PC-3 (cell line): ENCODE data around the gene XYLT2. TPM values are rescaled to one million over a fixed set of nuclear protein-coding genes. Genes with fewer than 3 reads are reported as not detected.

Source experiments
- ATAC-seq: fragments of 200-7000 bp; cut with Tn5 transposase; 2 replicates; pipeline ENCODE4 v1.9.1; 2020; ENCODE audit warnings: mild to moderate bottlenecking, moderate library complexity
- BruUV-seq: library from RNA; stranded (reverse); fragments of 400-500 nt; replicated peaks from 2 replicates; lab custom pipeline; 2021; lab: Mats Ljungman, UMichigan
- CTCF ChIA-PET: fragments of 300-600 bp; sonication (Branson Sonifier 250); formaldehyde crosslinking; loops from one replicate; lab custom pipeline; 2022; ENCODE audit warnings: antibody characterized with exemption; lab: Charles Lee
- POLR2A ChIA-PET: fragments of 300-600 bp; sonication (Branson Sonifier 250); formaldehyde crosslinking; loops from one replicate; lab custom pipeline; 2022; ENCODE audit warnings: antibody characterized with exemption; ENCODE audit not compliant: unreplicated experiment; lab: Charles Lee
- DNase-seq: peaks from one replicate; pipeline ENCODE4 v3.0.0-alpha.2; 2015
- H2AFZ ChIP-seq: fragments of 300-600 bp; sonication (generic); 2 replicates; pipeline ENCODE4 v1.6.0; 2016; ENCODE audit warnings: antibody characterized with exemption, low read length
- H3F3A ChIP-seq: fragments of 300-600 bp; sonication (generic); one replicate; pipeline ENCODE4 v1.6.0; 2017; ENCODE audit warnings: antibody characterized with exemption, low read length, control low read depth, mild to moderate bottlenecking; ENCODE audit not compliant: unreplicated experiment
- H3K27ac ChIP-seq: fragments of 300-600 bp; sonication (generic); 2 replicates; pipeline ENCODE4 v1.5.1; 2016; ENCODE audit warnings: mild to moderate bottlenecking, low read length
- H3K27me3 ChIP-seq: fragments of 300-600 bp; sonication (generic); 2 replicates; pipeline ENCODE4 v1.6.1; 2016; ENCODE audit warnings: low read length, mixed read lengths
- H3K36me3 ChIP-seq: fragments of 300-600 bp; sonication (generic); 2 replicates; pipeline ENCODE4 v1.6.1; 2016; ENCODE audit warnings: low read depth, mixed run types, low read length, mixed read lengths
- H3K4me1 ChIP-seq: fragments of 300-600 bp; sonication (generic); 2 replicates; pipeline ENCODE4 v1.5.1; 2016; ENCODE audit warnings: low read length; ENCODE audit not compliant: insufficient read depth
- H3K4me2 ChIP-seq: fragments of 300-600 bp; sonication (generic); 2 replicates; pipeline ENCODE4 v1.6.0; 2016; ENCODE audit warnings: low read length
- H3K4me3 ChIP-seq: fragments of 300-600 bp; sonication (generic); 2 replicates; pipeline ENCODE4 v1.5.1; 2016; ENCODE audit warnings: mild to moderate bottlenecking, low read length, mixed read lengths
- H3K79me2 ChIP-seq: fragments of 300-600 bp; sonication (generic); 2 replicates; pipeline ENCODE4 v1.6.1; 2017; ENCODE audit warnings: low read length, mixed read lengths
- H3K9ac ChIP-seq: fragments of 300-600 bp; sonication (generic); 2 replicates; pipeline ENCODE4 v1.6.0; 2016; ENCODE audit warnings: mild to moderate bottlenecking, low read length
- H3K9me2 ChIP-seq: fragments of 300-600 bp; sonication (generic); replicated peaks from 2 replicates; pipeline ENCODE4 v1.6.1; 2016; ENCODE audit warnings: mixed run types, low read length, mixed read lengths
- H3K9me3 ChIP-seq: fragments of 300-600 bp; sonication (generic); 2 replicates; pipeline ENCODE4 v1.6.1; 2016; ENCODE audit warnings: low read length, mixed read lengths
- H4K20me1 ChIP-seq: fragments of 300-600 bp; sonication (generic); 2 replicates; pipeline ENCODE4 v1.6.1; 2016; ENCODE audit warnings: low read length, mixed read lengths
- CTCF ChIP-seq: fragments of 300-600 bp; sonication (generic); conservative IDR thresholded peaks from 2 replicates; pipeline ENCODE4 v1.5.1; 2017; ENCODE audit warnings: antibody characterized with exemption, low read depth, mild to moderate bottlenecking, low read length
- EZH2 ChIP-seq: fragments of 300-600 bp; sonication (generic); IDR thresholded peaks from one replicate; pipeline ENCODE4 v1.6.1; 2017; ENCODE audit warnings: antibody characterized with exemption, mild to moderate bottlenecking, low read length; ENCODE audit not compliant: unreplicated experiment
- EZH2phosphoT487 ChIP-seq: fragments of 300-600 bp; sonication (generic); IDR thresholded peaks from 2 replicates; pipeline ENCODE4 v1.6.1; 2018; ENCODE audit warnings: mild to moderate bottlenecking, antibody characterized with exemption, low read length, borderline replicate concordance
- intact Hi-C: fragments of 100-400 bp; cut with micrococcal nuclease; formaldehyde crosslinking; loops from 2 replicates; pipeline ENCODE4 v1.9.0; 2023
- total RNA-seq: library from RNA; depleted of rRNA; stranded (reverse); fragments of >200 nt; gene quantifications from 2 replicates; pipeline ENCODE4 v1.2.3, GENCODE V29; 2014

The XYLT2 gene
- total RNA-seq, 1 experiment from 2014 or later, result 53.5 TPM

- H3K36me3 ChIP-seq, result peaks cover 44% of the 10 kb centered on the region
- H3F3A ChIP-seq, result no peaks in the 10 kb centered on the region
- ChIA-PET POLR2A (interaction anchor here (0.5 to 0.7 kb wide), 2 partner anchors 10 to 99 kb away, joined by 3 read pairs; no protein-coding TSS in a partner anchor), CTCF (no interaction called here)
- no peak for ATAC-seq
- H3K79me2 ChIP-seq, result no peaks in the 10 kb centered on the region
- no peaks in the 10 kb centered on the region for H3K9me2 ChIP-seq
- H3K27ac ChIP-seq, result no peak overlapping the region
- H3K4me2 ChIP-seq, result no peak overlapping the region
- no peak overlapping the region for H2AFZ ChIP-seq
- H3K4me3 ChIP-seq, result no peak overlapping the region
- intact Hi-C loops, result no loop called here
- no peaks in the 10 kb centered on the region for H3K27me3 ChIP-seq
- BruUV-seq, result no TSS peak
- no peaks in the 10 kb centered on the region; the same call in 1 of the 2 replicates for H4K20me1 ChIP-seq
- no peaks in the 10 kb centered on the region for H3K9me3 ChIP-seq
- no peaks in the 10 kb centered on the region for H3K4me1 ChIP-seq
- TF ChIP-seq EZH2 (no peak), EZH2phosphoT487 (no peak), CTCF (no peak)
- DNase-seq, result no peak
- H3K9ac ChIP-seq, result no peak overlapping the region
Measured at GRCh38 chr17:50355701-50356341, 9.9 kb downstream of the XYLT2 start.

GRCh38 chr17:50356418-50356817 lies 10.5 kb downstream of the XYLT2 start:
- POLR2A ChIA-PET, result no interaction called here
- intact Hi-C loops, result no loop called here
- H3K9me2 ChIP-seq, result no peaks in the 10 kb centered on the region
- H2AFZ ChIP-seq, result no peak overlapping the region
- H3K4me2 ChIP-seq, result no peak overlapping the region
- no TSS peak for BruUV-seq
- ATAC-seq, result no peak
- H3K9me3 ChIP-seq, result no peaks in the 10 kb centered on the region
- H3K27ac ChIP-seq, result no peak overlapping the region
- H3F3A ChIP-seq, result no peaks in the 10 kb centered on the region
- no peaks in the 10 kb centered on the region for H3K4me1 ChIP-seq
- TF ChIP-seq CTCF (no peak), EZH2phosphoT487 (no peak), EZH2 (no peak)
- no peak overlapping the region for H3K4me3 ChIP-seq
- no peaks in the 10 kb centered on the region for H3K79me2 ChIP-seq
- no peaks in the 10 kb centered on the region; the same call in 1 of the 2 replicates for H4K20me1 ChIP-seq
- CTCF ChIA-PET, result no interaction called here
- no peak for DNase-seq
- no peak overlapping the region for H3K9ac ChIP-seq
- H3K27me3 ChIP-seq, result no peaks in the 10 kb centered on the region
- H3K36me3 ChIP-seq, result peaks cover 44% of the 10 kb centered on the region

GRCh38 chr17:50356892-50357510 lies 11.1 kb downstream of the XYLT2 start:
- no peaks in the 10 kb centered on the region; the same call in 1 of the 2 replicates for H4K20me1 ChIP-seq
- ATAC-seq (no peak), DNase-seq (no peak)
- H3K4me2 ChIP-seq, result no peak overlapping the region
- no peaks in the 10 kb centered on the region for H3K4me1 ChIP-seq
- ChIA-PET POLR2A (no interaction called here), CTCF (no interaction called here)
- H3K9ac ChIP-seq, result no peak overlapping the region
- H3K27ac ChIP-seq, result no peak overlapping the region
- no peak overlapping the region for H3K4me3 ChIP-seq
- peaks cover 44% of the 10 kb centered on the region for H3K36me3 ChIP-seq
- no peaks in the 10 kb centered on the region for H3K79me2 ChIP-seq
- intact Hi-C loops, result no loop called here
- no peaks in the 10 kb centered on the region for H3F3A ChIP-seq
- no peak overlapping the region for H2AFZ ChIP-seq
- no peaks in the 10 kb centered on the region for H3K9me2 ChIP-seq
- H3K27me3 ChIP-seq, result no peaks in the 10 kb centered on the region
- no peak for TF ChIP-seq EZH2
- BruUV-seq, result no TSS peak
- no peaks in the 10 kb centered on the region for H3K9me3 ChIP-seq
